Hepatocyte (in vitro differentiated cells): ENCODE data around the gene NUDT10.

Experiments
- CTCF ChIP-seq: fragments of 200-600 bp; sonication (generic); IDR thresholded peaks from 2 replicates; pipeline ENCODE4 v1.5.1; 2016; ENCODE audit warnings: antibody characterized with exemption, mild to moderate bottlenecking; ENCODE audit not compliant: poor library complexity
- EZH2phosphoT487 ChIP-seq: fragments of 200-600 bp; sonication (generic); IDR thresholded peaks from one replicate; pipeline ENCODE4 v1.6.1; 2018; ENCODE audit warnings: antibody characterized with exemption, mild to moderate bottlenecking, low read depth, moderate library complexity; ENCODE audit not compliant: unreplicated experiment, severe bottlenecking

- TF ChIP-seq CTCF = no peak
- no peak for TF ChIP-seq EZH2phosphoT487
Measured at GRCh38 chrX:51316271-51316670, 16.4 kb upstream of the NUDT10 start.
